Measurements from ENCODE around the gene ST8SIA6. TPM values are rescaled to one million over a fixed set of nuclear protein-coding genes. Genes with fewer than 3 reads are reported as not detected.
"Not testable (repeated sequence)": the region's sequence is repeated elsewhere in the genome, so short reads cannot be mapped to it uniquely, and the experiment has no call there.

ST8SIA6 gene
- total and polyA plus RNA-seq, 7 donors = 0.12 to 2.1 (median 1.1) TPM

GRCh38 chr10:17340144-17340829 lies 114.1 kb downstream of the ST8SIA6 start:
- no peaks in the 10 kb centered on the region for H3K36me3 ChIP-seq (ENCODE audit: insufficient read depth in 1 of 2, low read depth in 1 of 2)
- H3K27ac ChIP-seq = no peak overlapping the region
- intact Hi-C loops (cut with DNase I) = no loop called here
- no peaks in the 10 kb centered on the region for H3K4me1 ChIP-seq
- H3K4me3 ChIP-seq = no peak overlapping the region
- no peak for TF ChIP-seq CTCF (IDR thresholded peaks at IDR 0.05)
- DNase-seq (no peak), ATAC-seq (no peak)
- no peaks in the 10 kb centered on the region for H3K9me3 ChIP-seq
- no peaks in the 10 kb centered on the region for H3K27me3 ChIP-seq (ENCODE audit: insufficient read depth in 3 of 3, low read length in 2 of 3)
- 77 to 85% (median 83%) methylated on average over 13 of the region's 13 CpGs for WGBS, 3 donors

DNA sequence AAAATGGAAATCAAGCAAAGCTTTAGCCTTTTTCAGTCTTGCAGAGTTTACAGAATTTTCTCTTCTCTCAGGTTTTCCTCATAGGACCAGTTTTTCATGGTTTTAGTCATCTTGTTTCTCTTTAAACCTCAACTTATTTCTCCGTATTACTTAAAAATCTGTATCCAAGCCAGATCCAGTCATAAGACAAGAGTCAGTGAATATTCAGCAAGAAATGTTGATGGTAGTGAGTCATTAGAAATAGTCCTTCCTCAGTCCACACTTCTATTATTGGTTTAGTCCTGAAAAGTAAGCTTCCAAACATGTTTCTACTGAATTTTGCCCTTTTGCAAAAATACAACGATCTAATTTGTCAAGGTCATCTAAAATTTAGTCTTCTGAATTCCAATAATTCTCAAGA lies 119.3 kb downstream of the ST8SIA6 start:
- WGBS, 3 donors = 64 to 73% (median 68%) methylated on average over 2 of the region's 2 CpGs
- H3K4me1 ChIP-seq = no peaks in the 10 kb centered on the region

GRCh38 chr10:17330501-17330900 lies 123.9 kb downstream of the ST8SIA6 start:
- ATAC-seq = no peak
- intact Hi-C loops (cut with DNase I) = no loop called here

More for the DNA sequence above, 119.3 kb downstream of the ST8SIA6 start:
- Histone ChIP-seq H3K27ac (no peak overlapping the region), H3K9me3 (no peaks in the 10 kb centered on the region), H3K4me3 (no peak overlapping the region), H3K36me3 (ENCODE audit: insufficient read depth in 1 of 2, low read depth in 1 of 2) (no peaks in the 10 kb centered on the region), H3K27me3 (ENCODE audit: insufficient read depth in 3 of 3, low read length in 2 of 3) (no peaks in the 10 kb centered on the region)
- ATAC-seq (no peak), DNase-seq (no peak)
- intact Hi-C loops (cut with DNase I) = no loop called here
- TF ChIP-seq CTCF (IDR thresholded peaks at IDR 0.05) = no peak

GRCh38 chr10:17326377-17326776 lies 128.0 kb downstream of the ST8SIA6 start:
- intact Hi-C loops (cut with DNase I) = no loop called here
- Histone ChIP-seq H3K27ac (no peak overlapping the region), H3K4me3 (no peak overlapping the region), H3K4me1 (no peaks in the 10 kb centered on the region), H3K36me3 (ENCODE audit: insufficient read depth in 1 of 2, low read depth in 1 of 2) (no peaks in the 10 kb centered on the region), H3K9me3 (no peaks in the 10 kb centered on the region), H3K27me3 (ENCODE audit: insufficient read depth in 3 of 3, low read length in 2 of 3) (no peaks in the 10 kb centered on the region)
- WGBS, 3 donors = 78 to 86% (median 85%) methylated on average over 4 of the region's 4 CpGs
- DNase-seq (no peak), ATAC-seq (no peak)
- TF ChIP-seq CTCF (IDR thresholded peaks at IDR 0.05) = no peak

More at GRCh38 chr10:17330501-17330900, 123.9 kb downstream of the ST8SIA6 start:
- WGBS, 3 donors = 72 to 82% (median 76%) methylated on average over 2 of the region's 2 CpGs
- TF ChIP-seq CTCF (IDR thresholded peaks at IDR 0.05) = no peak
- Histone ChIP-seq H3K4me3 (no peak overlapping the region), H3K36me3 (ENCODE audit: insufficient read depth in 1 of 2, low read depth in 1 of 2) (no peaks in the 10 kb centered on the region), H3K27ac (no peak overlapping the region), H3K9me3 (no peaks in the 10 kb centered on the region), H3K27me3 (ENCODE audit: insufficient read depth in 3 of 3, low read length in 2 of 3) (no peaks in the 10 kb centered on the region), H3K4me1 (no peaks in the 10 kb centered on the region)
- DNase-seq = no peak

- H3K4me3 ChIP-seq; H3K27ac ChIP-seq; intact Hi-C loops (cut with DNase I); H3K4me1 ChIP-seq; DNase-seq; H3K9me3 ChIP-seq; H3K27me3 ChIP-seq (ENCODE audit: insufficient read depth in 3 of 3, low read length in 2 of 3); ATAC-seq; H3K36me3 ChIP-seq (ENCODE audit: insufficient read depth in 1 of 2, low read depth in 1 of 2): not testable (repeated sequence)
- 77 to 85% (median 84%) methylated on average over 3 of the region's 3 CpGs for WGBS, 3 donors
Measured at GRCh38 chr10:17321957-17322356, 132.4 kb downstream of the ST8SIA6 start.
